ENCODE data around the gene GM2A. TPM values are rescaled to one million over a fixed set of nuclear protein-coding genes. Genes with fewer than 3 reads are reported as not detected.

GM2A gene
- total and polyA plus RNA-seq, 12 donors = 15.5 to 81.3 (median 53.9) TPM

GRCh38 chr5:151215546-151215880, 37.5 kb upstream of the GM2A start:
- Histone ChIP-seq H3K4me1 (replicated peaks in 1 of 2) (peaks cover 23 to 66% of the 10 kb centered on the region in 2 donors), H3K9me3 (replicated peaks in 1 of 3) (no peaks in the 10 kb centered on the region), H3K36me3 (replicated peaks in 1 of 2) (no peaks in the 10 kb centered on the region), H3K27ac (peak overlapping the region; percentile 40 to 88 (median 76)), H3K27me3 (no peaks in the 10 kb centered on the region), H3K4me3 (no peak overlapping the region)
- no peak for DNase-seq
- WGBS, 4 donors = 78 to 89% (median 81%) methylated on average over 2 of the region's 2 CpGs
- intact Hi-C loops (cut with DNase I) = no loop called here
- TF ChIP-seq POLR2A (IDR thresholded peaks at IDR 0.05) (no peak), CTCF (IDR thresholded peaks at IDR 0.05) (no peak)

- Histone ChIP-seq H3K4me1 (replicated peaks in 1 of 2) (peaks cover 35 to 79% of the 10 kb centered on the region in 2 donors), H3K27me3 (no peaks in the 10 kb centered on the region), H3K4me3 (no peak overlapping the region), H3K9me3 (replicated peaks in 1 of 3) (no peaks in the 10 kb centered on the region), H3K36me3 (replicated peaks in 1 of 2) (no peaks in the 10 kb centered on the region), H3K27ac (peak overlapping the region in 2 of 5 donors; percentile 76 to 88)
- intact Hi-C loops (cut with DNase I) = no loop called here
- TF ChIP-seq CTCF (IDR thresholded peaks at IDR 0.05) (no peak), POLR2A (IDR thresholded peaks at IDR 0.05) (no peak)
- DNase-seq = peak in 1 of 7 donors; percentile 17
- 81 to 87% (median 83%) methylated on average over 5 of the region's 5 CpGs for whole genome bisulfite sequencing, 4 donors
Measured at GRCh38 chr5:151216781-151217180, 36.2 kb upstream of the GM2A start.

GRCh38 chr5:151218177-151218576, 34.8 kb upstream of the GM2A start:
- DNase-seq = no peak
- intact Hi-C loops (cut with DNase I) = no loop called here
- TF ChIP-seq CTCF (IDR thresholded peaks at IDR 0.05) = no peak
- no peak for TF ChIP-seq POLR2A (IDR thresholded peaks at IDR 0.05)
- no peaks in the 10 kb centered on the region for H3K27me3 ChIP-seq
- 32 to 58% (median 42%) methylated on average over 3 to 6 of the region's 6 CpGs for WGBS, 4 donors
- no peak overlapping the region for H3K4me3 ChIP-seq
- no peaks in the 10 kb centered on the region for H3K9me3 ChIP-seq (replicated peaks in 1 of 3)
- no peaks in the 10 kb centered on the region for H3K36me3 ChIP-seq (replicated peaks in 1 of 2)
- peak overlapping the region in 3 of 5 donors; percentile 6 to 76 (median 51) for H3K27ac ChIP-seq
- peaks cover 44 to 93% of the 10 kb centered on the region in 2 donors for H3K4me1 ChIP-seq (replicated peaks in 1 of 2)

DNA sequence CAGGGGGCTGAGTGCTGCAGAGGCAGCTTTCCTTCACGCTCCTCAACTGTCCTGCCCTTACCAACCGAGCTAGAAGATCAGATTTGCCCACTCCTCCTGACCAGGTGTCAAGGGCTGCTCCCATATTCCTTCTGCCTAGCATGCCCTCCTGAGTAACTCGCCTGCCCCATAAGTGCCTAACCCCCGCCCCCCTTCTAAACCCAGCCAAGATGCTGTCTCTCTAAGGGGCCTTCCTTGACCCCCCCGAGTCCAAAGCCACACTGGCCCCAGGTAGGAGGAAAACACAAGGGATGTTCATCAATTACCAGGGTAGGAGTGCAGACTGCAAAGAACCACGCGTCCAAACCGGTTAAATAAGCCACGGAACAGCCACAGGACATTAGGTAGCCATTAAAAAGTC, 33.8 kb upstream of the GM2A start:
- H3K36me3 ChIP-seq (replicated peaks in 1 of 2) = no peaks in the 10 kb centered on the region
- peak overlapping the region in 1 of 5 donors; percentile 51 for H3K27ac ChIP-seq
- TF ChIP-seq POLR2A (IDR thresholded peaks at IDR 0.05) (no peak), CTCF (IDR thresholded peaks at IDR 0.05) (no peak)
- DNase-seq = peak in 1 of 7 donors; percentile 11
- H3K27me3 ChIP-seq = no peaks in the 10 kb centered on the region
- H3K9me3 ChIP-seq (replicated peaks in 1 of 3) = no peaks in the 10 kb centered on the region
- 93 to 95% (median 94%) methylated on average over 9 of the region's 9 CpGs for WGBS, 4 donors
- H3K4me1 ChIP-seq (replicated peaks in 1 of 2) = peaks cover 37 to 88% of the 10 kb centered on the region in 2 donors
- no peak overlapping the region for H3K4me3 ChIP-seq
- intact Hi-C loops (cut with DNase I) = no loop called here
